ENCODE data around the gene LTBP1. TPM values are rescaled to one million over a fixed set of nuclear protein-coding genes. Genes with fewer than 3 reads are reported as not detected.

Gene LTBP1
- polyA plus RNA-seq, 1 donor (not counting 4 experiments of a cell fraction or from before 2014, with no cell fraction given) = 9.2 TPM

DNA sequence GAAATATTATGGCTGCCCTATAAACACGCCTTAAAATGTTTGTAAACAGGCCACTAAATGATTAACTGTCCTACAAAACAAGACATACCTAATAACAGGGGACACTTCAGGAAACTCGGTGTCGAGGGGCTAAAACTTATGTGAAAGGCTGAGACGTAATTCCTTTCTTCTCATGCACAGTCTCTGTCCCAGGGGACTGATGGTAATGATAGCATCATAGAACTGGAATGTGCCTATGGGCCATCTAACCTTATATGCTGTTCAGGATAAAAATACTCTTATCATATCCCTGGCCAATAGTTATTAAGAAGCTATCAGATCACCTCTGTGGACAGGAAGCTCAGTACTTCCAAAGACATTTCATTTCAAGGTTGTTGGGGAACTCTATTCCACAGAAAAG is 277.1 kb downstream of the LTBP1 start:
- DNase-seq (ENCODE audit: low read depth, low spot score) = no peak
- Histone ChIP-seq H3K4me3 (ENCODE audit: control insufficient read depth in 2 of 3, extremely low read depth in 1 of 3, insufficient read depth in 2 of 3, low read depth in 1 of 3, low read length in 3 of 3) (no peak overlapping the region), H3K9me3 (ENCODE audit: control insufficient read depth, low read depth, low read length) (peaks cover 3% of the 10 kb centered on the region), H3K9me1 (ENCODE audit: control insufficient read depth, extremely low read depth, insufficient read depth, low read length) (no peaks in the 10 kb centered on the region), H3K9ac (ENCODE audit: control insufficient read depth, extremely low read depth, insufficient read depth, low read length) (no peak overlapping the region), H3K79me2 (ENCODE audit: control insufficient read depth, insufficient read depth, low read length) (no peaks in the 10 kb centered on the region), H2AFZ (ENCODE audit: control insufficient read depth, low read length) (no peak overlapping the region), H3K4me2 (ENCODE audit: control insufficient read depth, extremely low read depth, insufficient read depth, low read depth, low read length) (no peak overlapping the region), H4K20me1 (ENCODE audit: control insufficient read depth, extremely low read depth, insufficient read depth, low read length) (no peaks in the 10 kb centered on the region), H3K27me3 (ENCODE audit: control insufficient read depth, extremely low read depth, insufficient read depth, low read length) (no peaks in the 10 kb centered on the region), H3K27ac (ENCODE audit: control insufficient read depth, insufficient read depth, low read length) (no peak overlapping the region), H3K4me1 (ENCODE audit: control insufficient read depth, extremely low read depth, insufficient read depth, low read length) (peaks cover 21% of the 10 kb centered on the region), H3K36me3 (ENCODE audit: control insufficient read depth in 2 of 2, extremely low read depth in 1 of 2, insufficient read depth in 2 of 2, low read length in 2 of 2) (no peaks in the 10 kb centered on the region)
- no peak for TF ChIP-seq EZH2 (IDR thresholded peaks at IDR 0.05; ENCODE audit: low read length)
- TF ChIP-seq, protein P1, sequence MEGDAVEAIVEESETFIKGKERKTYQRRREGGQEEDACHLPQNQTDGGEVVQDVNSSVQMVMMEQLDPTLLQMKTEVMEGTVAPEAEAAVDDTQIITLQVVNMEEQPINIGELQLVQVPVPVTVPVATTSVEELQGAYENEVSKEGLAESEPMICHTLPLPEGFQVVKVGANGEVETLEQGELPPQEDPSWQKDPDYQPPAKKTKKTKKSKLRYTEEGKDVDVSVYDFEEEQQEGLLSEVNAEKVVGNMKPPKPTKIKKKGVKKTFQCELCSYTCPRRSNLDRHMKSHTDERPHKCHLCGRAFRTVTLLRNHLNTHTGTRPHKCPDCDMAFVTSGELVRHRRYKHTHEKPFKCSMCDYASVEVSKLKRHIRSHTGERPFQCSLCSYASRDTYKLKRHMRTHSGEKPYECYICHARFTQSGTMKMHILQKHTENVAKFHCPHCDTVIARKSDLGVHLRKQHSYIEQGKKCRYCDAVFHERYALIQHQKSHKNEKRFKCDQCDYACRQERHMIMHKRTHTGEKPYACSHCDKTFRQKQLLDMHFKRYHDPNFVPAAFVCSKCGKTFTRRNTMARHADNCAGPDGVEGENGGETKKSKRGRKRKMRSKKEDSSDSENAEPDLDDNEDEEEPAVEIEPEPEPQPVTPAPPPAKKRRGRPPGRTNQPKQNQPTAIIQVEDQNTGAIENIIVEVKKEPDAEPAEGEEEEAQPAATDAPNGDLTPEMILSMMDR (optimal IDR thresholded peaks at IDR 0.05 in 1 of 3, IDR thresholded peaks at IDR 0.05 in 1 of 3, conservative IDR thresholded peaks at IDR 0.05 in 1 of 3; ENCODE audit: extremely low read depth in 1 of 3, insufficient read depth in 2 of 3, low read length in 3 of 3) = no peak
- no peak for FAIRE-seq
- dilution Hi-C loops (cut with MboI; ENCODE audit: extremely low pct_ligation_motif_present, low sequenced_read_pairs) = no loop called here

DNA sequence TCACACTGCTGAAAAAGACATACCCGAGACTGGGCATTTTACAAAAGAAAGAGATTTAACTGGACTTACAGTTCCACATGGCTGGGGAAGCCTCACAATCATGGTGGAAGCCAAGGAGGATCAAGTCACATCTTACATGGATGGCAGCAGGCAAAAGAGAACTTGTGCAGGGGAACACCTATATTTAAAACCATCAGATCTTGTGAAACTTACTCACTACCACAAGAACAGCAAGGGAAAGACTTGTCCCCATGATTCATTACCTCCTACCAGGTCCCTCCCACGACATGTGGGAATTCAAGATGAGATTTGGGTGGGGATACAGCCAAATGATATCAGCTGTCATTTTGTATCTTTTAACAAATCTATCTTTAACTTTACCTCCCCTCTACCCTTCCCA is 278.6 kb downstream of the LTBP1 start:
- Histone ChIP-seq H3K4me2 (ENCODE audit: control insufficient read depth, extremely low read depth, insufficient read depth, low read depth, low read length) (no peak overlapping the region), H3K9me1 (ENCODE audit: control insufficient read depth, extremely low read depth, insufficient read depth, low read length) (no peaks in the 10 kb centered on the region), H3K4me3 (ENCODE audit: control insufficient read depth in 2 of 3, extremely low read depth in 1 of 3, insufficient read depth in 2 of 3, low read depth in 1 of 3, low read length in 3 of 3) (no peak overlapping the region), H3K79me2 (ENCODE audit: control insufficient read depth, insufficient read depth, low read length) (no peaks in the 10 kb centered on the region), H3K9ac (ENCODE audit: control insufficient read depth, extremely low read depth, insufficient read depth, low read length) (no peak overlapping the region), H3K27ac (ENCODE audit: control insufficient read depth, insufficient read depth, low read length) (no peak overlapping the region), H4K20me1 (ENCODE audit: control insufficient read depth, extremely low read depth, insufficient read depth, low read length) (no peaks in the 10 kb centered on the region), H3K36me3 (ENCODE audit: control insufficient read depth in 2 of 2, extremely low read depth in 1 of 2, insufficient read depth in 2 of 2, low read length in 2 of 2) (no peaks in the 10 kb centered on the region), H2AFZ (ENCODE audit: control insufficient read depth, low read length) (no peak overlapping the region), H3K9me3 (ENCODE audit: control insufficient read depth, low read depth, low read length) (peaks cover 3% of the 10 kb centered on the region), H3K4me1 (ENCODE audit: control insufficient read depth, extremely low read depth, insufficient read depth, low read length) (peaks cover 16% of the 10 kb centered on the region), H3K27me3 (ENCODE audit: control insufficient read depth, extremely low read depth, insufficient read depth, low read length) (no peaks in the 10 kb centered on the region)
- DNase-seq (ENCODE audit: low read depth, low spot score) (no peak), FAIRE-seq (no peak)
- TF ChIP-seq, protein P1 (optimal IDR thresholded peaks at IDR 0.05 in 1 of 3, IDR thresholded peaks at IDR 0.05 in 1 of 3, conservative IDR thresholded peaks at IDR 0.05 in 1 of 3; ENCODE audit: extremely low read depth in 1 of 3, insufficient read depth in 2 of 3, low read length in 3 of 3) = no peak
- TF ChIP-seq EZH2 (IDR thresholded peaks at IDR 0.05; ENCODE audit: low read length) = no peak
- dilution Hi-C loops (cut with MboI; ENCODE audit: extremely low pct_ligation_motif_present, low sequenced_read_pairs) = no loop called here

Data from keratinocyte (primary cell).